GM12878 (cell line): ENCODE measurements around the gene CSMD2. TPM values are rescaled to one million over a fixed set of nuclear protein-coding genes. Genes with fewer than 3 reads are reported as not detected.

ENCODE experiments used
- ATAC-seq: fragments of 200-7000 bp; cut with Tn5 transposase; 3 replicates; pipeline ENCODE4 v1.9.1; 2020; ENCODE audit warnings: mild to moderate bottlenecking, moderate library complexity
- BruUV-seq: library from RNA; stranded (reverse); fragments of 400-500 nt; replicated peaks from 2 replicates; lab custom pipeline; 2021; lab: Mats Ljungman, UMichigan
- CTCF ChIA-PET: fragments of 300-600 bp; sonication (Branson Sonifier 250); formaldehyde crosslinking; extraction: SDS; loops from one replicate; lab custom pipeline; 2021; ENCODE audit warnings: inconsistent platforms; lab: Yijun Ruan, JAX
- POLR2A ChIA-PET: fragments of 350-600 bp; formaldehyde crosslinking; extraction: SDS; loops from one replicate; lab custom pipeline; 2021; ENCODE audit warnings: inconsistent platforms; lab: Charles Lee
- RAD21 ChIA-PET: fragments of 300-600 bp; sonication (Branson Sonifier 250); formaldehyde crosslinking; loops from one replicate; lab custom pipeline; 2023; ENCODE audit warnings: antibody characterized with exemption; ENCODE audit not compliant: unreplicated experiment; lab: Charles Lee
- SMC1A ChIA-PET: fragments of 300-600 bp; sonication (Branson Sonifier 250); formaldehyde crosslinking; loops from one replicate; lab custom pipeline; 2023; ENCODE audit not compliant: unreplicated experiment, uncharacterized antibody; lab: Charles Lee
- DNase-seq: peaks from one replicate; pipeline ENCODE4 v3.0.0-alpha.2; 2011; ENCODE audit warnings: low read depth, low spot score
- FAIRE-seq: peaks from 3 replicates; lab custom pipeline; 2011; peaks lifted over from hg19 to GRCh38; lab: Jason Lieb, UNC
- H2AFZ ChIP-seq: 2 replicates; pipeline ENCODE4 v1.6.0; 2011; ENCODE audit warnings: low read depth, low read length, control low read depth; ENCODE audit not compliant: control insufficient read depth
- H3K27ac ChIP-seq: 2 replicates; pipeline ENCODE4 v1.5.1; 2011; ENCODE audit warnings: control low read depth; ENCODE audit not compliant: control insufficient read depth, insufficient read depth
- H3K27me3 ChIP-seq, 2 experiments: replicated peaks in 1 of 2; 2 replicates each; pipeline versions ENCODE4 v1.6.0 to v1.6.1; 2011; ENCODE audit warnings: low read length in 1 of 2; ENCODE audit not compliant: control insufficient read depth in 2 of 2, insufficient read depth in 2 of 2
- H3K36me3 ChIP-seq, 2 experiments: 2 replicates each; pipeline ENCODE4 v1.5.1; 2011; ENCODE audit warnings: low read length in 1 of 2; ENCODE audit not compliant: control insufficient read depth in 2 of 2, insufficient read depth in 2 of 2
- H3K4me1 ChIP-seq: 2 replicates; pipeline ENCODE4 v1.6.1; 2011; ENCODE audit warnings: mild to moderate bottlenecking, low read length, moderate library complexity, mixed read lengths; ENCODE audit not compliant: control insufficient read depth, insufficient read depth
- H3K4me2 ChIP-seq: 2 replicates; pipeline ENCODE4 v1.6.0; 2011; ENCODE audit warnings: control low read depth; ENCODE audit not compliant: control insufficient read depth, insufficient read depth
- H3K4me3 ChIP-seq: fragments of 200-600 bp; sonication (generic); 2 replicates; pipeline ENCODE4 v1.5.1; 2016
- H3K79me2 ChIP-seq: 2 replicates; pipeline ENCODE4 v1.6.0; 2011; ENCODE audit warnings: low read length; ENCODE audit not compliant: control insufficient read depth, insufficient read depth
- H3K9ac ChIP-seq: 2 replicates; pipeline ENCODE4 v1.8.0; 2011; ENCODE audit warnings: low read length, control low read depth, mixed read lengths; ENCODE audit not compliant: control insufficient read depth, insufficient read depth
- H3K9me3 ChIP-seq: replicated peaks from 3 replicates; pipeline ENCODE4 v1.5.1; 2011; ENCODE audit warnings: mild to moderate bottlenecking, low read length; ENCODE audit not compliant: control insufficient read depth, insufficient read depth
- H4K20me1 ChIP-seq: 2 replicates; pipeline ENCODE4 v1.6.0; 2011; ENCODE audit not compliant: control insufficient read depth, insufficient read depth
- ASH2L ChIP-seq: fragments of 300-600, 200-600 bp; sonication (generic); IDR thresholded peaks from 2 replicates; pipeline ENCODE4 v1.6.1; 2017; ENCODE audit warnings: low read depth, mild to moderate bottlenecking, borderline replicate concordance
- HDAC2 ChIP-seq: fragments of 200-600 bp; sonication (generic); IDR thresholded peaks from 2 replicates; pipeline ENCODE4 v1.6.1; 2017
- HDGF ChIP-seq: fragments of 450-650 bp; IDR thresholded peaks from 2 replicates; pipeline ENCODE4 v1.6.1; 2016; ENCODE audit warnings: antibody characterized with exemption
- STAT3 ChIP-seq: IDR thresholded peaks from 2 replicates; pipeline ENCODE4 v1.6.1; 2011; ENCODE audit warnings: low read depth, low read length, improper control_type of control experiment
- WGBS: methylation state at CpG from one replicate; pipeline ENCODE4 v1.1.6; 2016; ENCODE audit warnings: low lambda C conversion rate; ENCODE audit not compliant: insufficient replicate concordance, insufficient coverage; ENCODE audit errors: missing lambda C conversion rate; 5-methylcytosine and 5-hydroxymethylcytosine counted together
- in situ Hi-C: fragments of 300-500 bp; cut with MboI; formaldehyde crosslinking; loops from 9 replicates; pipeline ENCODE4 v1.14.3; 2018; ENCODE audit warnings: mixed read lengths
- intact Hi-C: fragments of 100-400 bp; cut with micrococcal nuclease; formaldehyde crosslinking; loops from one replicate; pipeline ENCODE4 v1.14.2; 2022; ENCODE audit not compliant: unreplicated experiment
- polyA plus RNA-seq, 11 experiments: library from polyadenylated mRNA; depleted of rRNA in 4 of 11; unstranded in 6 of 11; stranded (reverse) in 5 of 11; fragments of >200 nt; fragmentation: Nextera tagmentation in 4 of 11; fragmentation: Illumina TruSeq in 1 of 11; extraction: Ambion mirVana in 4 of 11; extraction: Trizol in 1 of 11; gene quantifications; 1 replicate in 1 of 11; 2 replicates in 10 of 11; pipeline versions ENCODE4 v1.2.1 to v1.2.3, GENCODE V29; 2011 to 2016; ENCODE audit warnings: inconsistent platforms in 2 of 11, missing spikeins in 2 of 11, low read depth in 1 of 11
- total RNA-seq, 4 experiments: library from RNA; depleted of rRNA in 3 of 4; stranded (reverse); fragments of >200 nt in 3 of 4; fragmentation: Illumina TruSeq in 1 of 4; extraction: Trizol in 1 of 4; gene quantifications; 2 replicates each; pipeline versions ENCODE4 v1.2.1 to v1.2.3, GENCODE V29; 2013 to 2021
- TF ChIP-seq, protein P1 (sequence below): IDR thresholded peaks from 2 replicates; pipeline ENCODE4 v1.6.1; 2011; ENCODE audit warnings: mild to moderate bottlenecking, low read depth, low read length, moderate library complexity; ENCODE audit not compliant: insufficient replicate concordance
- TF ChIP-seq, protein P2 (sequence below): fragments of 450-650 bp; IDR thresholded peaks from 2 replicates; pipeline ENCODE4 v1.6.1; 2016; ENCODE audit warnings: mild to moderate bottlenecking

CSMD2 gene
- total and polyA plus RNA-seq, 10 of the 15 experiments (the other 5 are each of a cell fraction or from before 2014, with no cell fraction given): under 0.01 TPM; not detected in 9

DNA sequence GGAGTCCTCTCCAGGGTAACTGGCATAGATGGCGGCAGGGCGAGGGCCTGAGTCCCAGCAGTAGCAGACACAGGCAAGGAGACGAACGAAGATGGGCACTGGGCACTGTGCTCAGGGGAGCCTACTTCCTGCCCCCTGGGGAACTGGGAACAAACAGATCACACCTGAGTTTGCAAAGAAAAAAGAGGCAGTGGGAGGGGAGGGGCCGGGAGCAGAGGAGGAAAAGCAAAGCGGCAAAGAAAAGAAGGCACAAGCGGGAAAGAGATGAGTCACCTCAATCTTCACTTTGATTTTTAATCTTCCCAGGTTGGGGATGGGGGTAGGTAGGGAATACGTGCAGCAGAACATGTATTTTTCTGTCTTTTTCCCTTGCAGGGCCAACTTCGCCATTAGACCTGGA is 648.6 kb downstream of the CSMD2 start:
- no peak overlapping the region for H3K4me2 ChIP-seq
- in situ Hi-C loops: no loop called here
- peaks cover 0 to 3% of the 10 kb centered on the region in 2 experiments; a peak in 3 of 4 replicates for H3K27me3 ChIP-seq
- SMC1A ChIA-PET: no interaction called here
- H3K36me3 ChIP-seq: no peaks in the 10 kb centered on the region
- no peaks in the 10 kb centered on the region for H3K79me2 ChIP-seq
- DNase-seq (no peak), FAIRE-seq (no peak), ATAC-seq (no peak)
- H3K9me3 ChIP-seq: no peaks in the 10 kb centered on the region
- POLR2A ChIA-PET: no interaction called here
- no peak overlapping the region for H3K27ac ChIP-seq
- RAD21 ChIA-PET: no interaction called here
- intact Hi-C loops: no loop called here
- no TSS peak for BruUV-seq
- CTCF ChIA-PET: no interaction called here
- no peaks in the 10 kb centered on the region for H3K4me1 ChIP-seq
- no peak overlapping the region for H3K4me3 ChIP-seq
- WGBS: 43% methylated on average over 8 of the region's 9 CpGs
- H4K20me1 ChIP-seq: no peaks in the 10 kb centered on the region
- H3K9ac ChIP-seq: no peak overlapping the region
- no peak overlapping the region for H2AFZ ChIP-seq
- TF ChIP-seq ASH2L (no peak), STAT3 (no peak), HDAC2 (no peak), HDGF (no peak)
- TF ChIP-seq, protein P1, sequence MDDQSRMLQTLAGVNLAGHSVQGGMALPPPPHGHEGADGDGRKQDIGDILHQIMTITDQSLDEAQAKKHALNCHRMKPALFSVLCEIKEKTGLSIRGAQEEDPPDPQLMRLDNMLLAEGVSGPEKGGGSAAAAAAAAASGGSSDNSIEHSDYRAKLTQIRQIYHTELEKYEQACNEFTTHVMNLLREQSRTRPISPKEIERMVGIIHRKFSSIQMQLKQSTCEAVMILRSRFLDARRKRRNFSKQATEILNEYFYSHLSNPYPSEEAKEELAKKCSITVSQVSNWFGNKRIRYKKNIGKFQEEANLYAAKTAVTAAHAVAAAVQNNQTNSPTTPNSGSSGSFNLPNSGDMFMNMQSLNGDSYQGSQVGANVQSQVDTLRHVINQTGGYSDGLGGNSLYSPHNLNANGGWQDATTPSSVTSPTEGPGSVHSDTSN: no peak
- TF ChIP-seq, protein P2, sequence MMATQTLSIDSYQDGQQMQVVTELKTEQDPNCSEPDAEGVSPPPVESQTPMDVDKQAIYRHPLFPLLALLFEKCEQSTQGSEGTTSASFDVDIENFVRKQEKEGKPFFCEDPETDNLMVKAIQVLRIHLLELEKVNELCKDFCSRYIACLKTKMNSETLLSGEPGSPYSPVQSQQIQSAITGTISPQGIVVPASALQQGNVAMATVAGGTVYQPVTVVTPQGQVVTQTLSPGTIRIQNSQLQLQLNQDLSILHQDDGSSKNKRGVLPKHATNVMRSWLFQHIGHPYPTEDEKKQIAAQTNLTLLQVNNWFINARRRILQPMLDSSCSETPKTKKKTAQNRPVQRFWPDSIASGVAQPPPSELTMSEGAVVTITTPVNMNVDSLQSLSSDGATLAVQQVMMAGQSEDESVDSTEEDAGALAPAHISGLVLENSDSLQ: no peak
